ENCODE data around the gene ANXA2R.
"Not testable (repeated sequence)": the region's sequence is repeated elsewhere in the genome, so short reads cannot be mapped to it uniquely, and the experiment has no call there.

Gene ANXA2R, protein sequence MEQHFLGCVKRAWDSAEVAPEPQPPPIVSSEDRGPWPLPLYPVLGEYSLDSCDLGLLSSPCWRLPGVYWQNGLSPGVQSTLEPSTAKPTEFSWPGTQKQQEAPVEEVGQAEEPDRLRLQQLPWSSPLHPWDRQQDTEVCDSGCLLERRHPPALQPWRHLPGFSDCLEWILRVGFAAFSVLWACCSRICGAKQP

DNA sequence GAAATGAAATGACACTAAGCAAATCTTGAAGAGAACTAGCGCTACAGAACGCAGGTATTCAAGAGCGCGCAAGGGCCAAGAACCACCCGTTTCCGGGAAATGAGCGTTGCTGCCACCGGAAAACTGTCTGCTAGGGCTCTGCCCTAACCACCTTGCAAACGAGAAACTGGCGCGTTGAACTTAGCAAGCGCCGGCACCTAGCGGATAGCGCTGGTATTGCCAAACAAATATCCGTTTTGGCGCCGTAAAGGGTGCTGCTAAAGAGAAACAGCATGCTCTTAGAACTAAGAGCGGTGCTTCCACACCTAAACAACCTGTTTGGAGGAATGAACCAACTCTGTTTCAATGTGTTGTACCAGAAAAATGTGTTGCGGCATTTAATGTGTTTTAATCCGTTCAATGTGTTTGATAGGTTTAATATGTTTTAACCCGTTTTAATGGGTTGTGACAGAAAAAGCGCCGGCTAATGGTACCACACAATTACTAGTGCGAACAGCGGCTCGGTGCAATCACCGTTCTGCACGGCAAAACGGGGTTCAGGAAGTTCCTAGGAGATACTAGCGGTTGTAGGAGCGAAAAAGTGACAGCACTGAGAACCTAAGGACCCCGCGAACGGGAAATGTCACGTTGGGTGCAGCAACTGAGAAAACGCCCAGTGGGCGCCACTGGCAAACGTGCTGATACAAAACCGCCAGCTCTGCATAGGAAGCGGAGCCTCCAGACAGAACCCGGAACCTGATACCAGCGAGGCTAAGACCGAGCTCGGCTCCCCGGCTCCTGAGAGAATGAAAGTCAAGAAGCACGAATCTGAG, at the start of gene ANXA2R:
Gene ANXA2R, minus strand, starts transcription at position 33 of the 812 bp plus-strand sequence. CDS start 273 bp downstream, outside the sequence.
- peak; percentile 54 for DNase-seq (ENCODE audit: low spot score)

DNA sequence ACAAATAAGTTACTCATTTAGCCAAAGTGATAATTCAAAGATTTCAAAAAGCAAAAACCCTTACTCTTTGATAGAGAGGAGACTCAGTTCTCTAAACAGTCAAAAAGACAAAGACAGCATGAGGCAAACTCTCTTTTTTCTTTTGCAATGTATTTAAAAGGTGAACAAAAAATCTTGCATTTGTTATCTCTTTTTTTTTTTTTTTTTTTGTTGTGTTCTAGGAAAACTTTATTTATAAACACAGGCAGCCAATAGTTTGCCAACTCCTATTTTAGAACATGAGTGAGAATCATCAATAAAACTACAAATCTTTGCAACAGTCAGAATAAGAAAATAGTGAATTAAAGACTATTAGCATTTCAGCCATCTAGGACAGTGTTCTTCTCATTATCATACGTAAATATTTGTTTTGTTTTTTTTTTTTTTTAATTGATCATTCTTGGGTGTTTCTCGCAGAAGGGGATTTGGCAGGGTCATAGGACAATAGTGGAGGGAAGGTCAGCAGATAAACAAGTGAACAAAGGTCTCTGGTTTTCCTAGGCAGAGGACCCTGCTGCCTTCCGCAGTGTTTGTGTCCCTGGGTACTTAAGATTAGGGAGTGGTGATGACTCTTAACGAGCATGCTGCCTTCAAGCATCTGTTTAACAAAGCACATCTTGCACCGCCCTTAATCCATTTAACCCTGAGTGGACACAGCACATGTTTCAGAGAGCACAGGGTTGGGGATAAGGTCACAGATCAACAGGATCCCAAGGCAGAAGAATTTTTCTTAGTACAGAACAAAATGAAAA, 46.2 kb upstream of the ANXA2R start:
- not testable (repeated sequence) for DNase-seq (ENCODE audit: low spot score)

DNA sequence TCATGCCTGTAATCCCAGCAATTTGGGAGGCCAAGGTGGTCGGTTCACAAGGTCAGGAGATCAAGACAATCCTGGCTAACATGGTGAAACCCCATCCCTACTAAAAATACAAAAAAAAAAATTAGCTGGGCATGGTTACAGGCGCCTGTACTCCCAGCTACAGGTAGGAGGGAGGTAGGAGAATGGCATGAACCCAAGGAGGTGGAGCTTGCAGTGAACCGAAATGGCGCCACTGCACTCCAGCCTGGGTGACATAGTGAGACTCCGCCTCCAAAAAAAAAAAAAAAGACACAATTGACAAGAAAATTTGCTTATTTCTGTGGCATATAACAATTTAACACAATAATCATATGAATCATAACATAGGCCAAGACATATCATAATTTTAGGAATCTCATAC, 45.3 kb upstream of the ANXA2R start:
- no peak for DNase-seq (ENCODE audit: low spot score)

DNA sequence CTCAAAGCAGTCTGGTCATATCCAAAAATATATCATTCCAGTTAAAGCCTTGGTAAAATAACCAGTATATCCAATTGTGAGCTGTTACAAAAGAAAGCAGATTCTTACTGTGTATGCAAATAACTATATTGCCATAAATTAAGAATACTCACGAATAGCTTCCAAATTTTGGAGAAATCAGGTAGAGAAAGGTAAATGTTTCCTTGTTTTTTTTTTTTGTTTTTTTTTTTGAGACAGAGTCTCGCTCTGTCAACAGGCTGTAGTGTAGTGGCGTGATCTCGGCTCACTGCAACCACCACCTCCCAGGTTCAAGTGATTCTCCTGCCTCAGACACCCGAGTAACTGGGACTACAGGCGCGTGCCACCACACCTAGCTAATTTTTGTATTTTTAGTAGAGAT, 44.3 kb upstream of the ANXA2R start:
- not testable (repeated sequence) for DNase-seq (ENCODE audit: low spot score)

DNA sequence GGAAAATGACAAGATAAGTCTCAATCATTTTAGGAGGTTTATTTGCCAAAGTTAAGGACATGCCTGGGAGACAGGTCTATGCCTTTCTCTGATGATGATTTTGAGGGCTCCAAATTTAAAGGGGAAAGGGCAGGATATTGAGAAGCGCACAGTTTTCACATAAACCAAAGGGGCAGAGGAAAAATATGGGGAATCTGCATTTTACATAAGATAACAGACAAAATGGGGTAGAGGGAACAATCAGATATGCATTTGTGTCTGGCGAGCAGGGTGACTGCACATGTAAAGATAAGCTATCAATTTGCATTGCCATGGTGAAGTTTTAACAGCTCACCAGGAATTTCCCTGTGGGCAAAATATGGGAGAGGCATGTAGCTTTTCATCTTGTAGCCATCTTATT, 41.2 kb upstream of the ANXA2R start:
- DNase-seq (ENCODE audit: low spot score), result not testable (repeated sequence)

DNA sequence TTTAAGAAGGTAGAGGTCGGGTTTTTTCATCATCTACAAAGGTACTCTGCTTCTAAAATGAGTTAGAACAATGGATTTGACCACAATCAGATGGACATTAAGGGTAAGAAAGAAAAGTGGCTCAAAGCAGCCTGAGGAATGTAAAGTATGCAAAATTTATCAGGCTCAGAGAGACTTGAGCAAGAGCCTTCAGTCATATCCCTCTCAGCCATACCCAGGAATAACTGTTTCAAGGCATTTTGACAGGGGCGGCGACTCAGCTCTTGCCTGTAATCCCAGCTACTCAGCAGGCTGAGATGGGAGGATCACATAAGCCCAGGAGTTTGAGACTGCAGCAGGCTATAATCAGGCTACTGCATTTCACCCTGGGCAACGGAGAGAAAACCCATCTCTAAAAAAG, 38.8 kb upstream of the ANXA2R start:
- peak; percentile 34 for DNase-seq (ENCODE audit: low spot score)

DNA sequence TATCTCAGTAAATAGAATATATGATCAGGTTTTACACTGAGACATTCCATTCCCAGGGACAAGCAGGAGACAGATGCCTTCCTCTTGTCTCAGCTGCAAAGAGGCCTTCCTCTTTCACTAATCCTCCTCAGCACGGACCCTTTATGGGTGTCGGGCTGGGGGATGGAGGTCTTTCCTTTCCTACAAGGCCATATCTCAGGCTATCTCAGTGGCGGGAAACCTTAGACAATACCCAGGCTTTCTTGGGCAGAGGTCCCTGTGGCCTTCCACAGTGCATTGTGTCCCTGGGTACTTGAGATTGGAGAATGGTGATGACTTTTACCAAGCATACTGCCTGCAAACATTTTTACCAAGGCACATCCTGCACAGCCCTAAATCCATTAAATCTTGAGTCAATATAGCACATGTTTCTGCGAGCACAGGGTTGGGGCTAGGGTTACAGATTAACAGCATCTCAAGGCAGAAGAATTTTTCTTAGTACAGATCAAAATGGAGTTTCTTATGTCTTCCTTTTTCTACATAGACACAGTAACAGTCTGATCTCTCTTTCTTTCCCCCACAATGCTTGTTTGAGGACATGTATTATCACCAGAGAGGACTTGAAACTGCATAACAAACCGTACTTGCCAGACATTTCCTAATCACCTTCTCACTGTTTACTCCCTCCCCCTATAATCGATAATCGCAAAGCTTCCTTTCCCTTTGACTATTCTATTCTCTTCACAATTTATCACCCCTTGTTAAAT, 37.5 kb upstream of the ANXA2R start:
- not testable (repeated sequence) for DNase-seq (ENCODE audit: low spot score)

DNA sequence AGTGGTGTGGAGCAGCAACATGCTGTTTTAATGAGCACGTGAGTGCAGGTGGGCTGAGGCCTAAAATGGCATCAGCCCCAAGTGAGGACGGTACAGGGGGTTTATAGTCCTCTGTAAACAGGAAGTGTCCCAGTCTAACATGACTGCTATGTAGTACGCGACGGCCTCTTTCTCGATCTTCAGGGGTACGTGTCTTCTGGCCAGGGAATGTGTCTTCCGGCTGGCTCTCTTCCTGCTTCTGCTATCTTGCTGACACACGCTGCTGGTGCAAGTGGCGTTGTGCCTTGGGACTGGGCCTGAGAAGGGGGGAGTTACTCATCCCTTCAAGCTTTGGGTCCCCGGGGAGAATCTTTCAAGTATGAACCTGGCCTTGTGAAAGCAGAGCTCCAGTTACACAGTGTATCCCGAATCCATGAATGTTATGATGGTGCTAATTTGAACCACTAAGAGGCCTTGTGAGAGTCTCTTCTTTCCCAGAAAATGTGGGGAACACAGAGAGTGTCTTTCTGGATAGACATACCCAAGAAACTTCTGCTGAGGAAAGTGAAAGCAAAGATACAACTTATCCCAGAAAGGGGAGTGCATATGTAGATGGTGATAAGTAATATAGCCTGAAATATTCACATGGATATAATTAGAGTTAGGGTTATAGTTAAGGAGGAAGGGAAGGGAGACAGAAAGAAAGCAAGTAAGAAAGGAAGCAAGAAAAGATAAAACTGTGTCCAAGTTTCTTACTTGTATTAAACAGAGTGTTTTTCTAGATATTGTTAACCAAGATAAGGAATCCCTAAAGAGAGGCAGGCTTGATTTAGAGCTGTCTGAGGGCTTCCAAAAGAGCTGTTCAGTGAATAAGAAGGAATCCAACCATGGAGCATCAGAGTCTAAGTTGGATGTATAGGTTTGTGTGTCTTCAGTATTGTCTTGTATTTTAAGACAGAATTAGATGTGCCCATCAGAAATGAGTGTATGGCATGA, 35.5 kb upstream of the ANXA2R start:
- DNase-seq (ENCODE audit: low spot score), result no peak

DNA sequence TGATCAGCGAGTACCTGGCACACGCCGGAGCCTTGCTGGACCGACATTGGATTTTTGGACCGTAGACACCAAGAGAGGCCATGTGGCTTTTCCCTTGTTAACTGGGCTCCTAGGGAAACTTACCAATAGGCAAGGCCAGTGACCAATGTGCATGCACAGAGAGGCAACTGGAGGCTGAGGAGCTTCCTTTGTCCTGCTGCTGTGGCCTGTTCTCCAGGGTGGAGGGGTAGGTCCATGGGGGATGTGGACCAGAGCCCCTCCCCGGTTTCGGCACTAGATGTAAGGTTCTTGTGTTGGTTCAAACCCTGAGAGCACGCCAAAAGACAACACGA, 34.8 kb upstream of the ANXA2R start:
- no peak for DNase-seq (ENCODE audit: low spot score)

DNA sequence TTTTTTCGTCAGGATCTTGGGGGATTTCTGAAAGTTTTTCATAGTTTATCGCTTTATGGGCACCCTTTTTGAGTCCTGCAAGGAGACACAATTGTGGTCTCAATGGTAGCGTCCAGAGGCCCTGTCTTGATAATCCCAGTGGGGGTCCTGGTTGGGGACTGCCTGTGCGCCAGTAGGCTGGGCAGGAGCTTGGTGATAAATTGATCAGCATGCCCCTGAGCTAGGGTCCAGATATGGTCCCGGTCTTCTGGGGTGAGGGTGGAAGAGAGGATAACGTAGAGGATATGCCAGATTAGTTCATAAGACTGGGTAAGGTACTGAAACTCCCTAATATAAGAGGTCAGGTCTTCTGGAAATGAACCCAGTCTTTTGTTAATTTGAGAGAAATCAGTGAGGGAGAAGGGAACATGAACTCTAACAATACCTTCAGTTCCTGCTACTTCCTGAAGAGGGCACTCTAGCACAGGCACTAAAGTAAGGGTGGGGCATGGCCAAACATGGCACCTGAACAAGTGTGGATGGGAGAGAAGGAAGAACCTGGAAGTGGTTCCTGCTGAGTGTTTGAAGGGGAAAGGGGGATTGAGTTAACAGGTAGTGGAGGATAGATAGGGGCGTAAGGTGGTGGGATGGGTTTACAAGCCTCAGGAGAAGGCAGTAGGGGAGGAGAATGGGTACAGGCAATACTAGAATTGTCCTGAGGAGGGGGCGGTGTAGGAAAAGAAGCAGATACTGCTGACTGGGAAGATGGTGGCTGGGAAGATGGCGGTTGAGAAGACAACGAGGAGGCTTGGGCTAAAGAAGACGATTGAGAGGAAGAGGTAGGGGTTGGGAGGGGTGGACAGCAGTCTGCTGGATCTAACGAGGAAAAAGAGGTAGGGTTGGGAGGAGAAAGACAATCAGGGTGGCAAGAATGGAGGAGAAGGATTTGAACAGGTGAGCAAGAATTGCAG, 33.8 kb upstream of the ANXA2R start:
- DNase-seq (ENCODE audit: low spot score), result peak; percentile 74

DNA sequence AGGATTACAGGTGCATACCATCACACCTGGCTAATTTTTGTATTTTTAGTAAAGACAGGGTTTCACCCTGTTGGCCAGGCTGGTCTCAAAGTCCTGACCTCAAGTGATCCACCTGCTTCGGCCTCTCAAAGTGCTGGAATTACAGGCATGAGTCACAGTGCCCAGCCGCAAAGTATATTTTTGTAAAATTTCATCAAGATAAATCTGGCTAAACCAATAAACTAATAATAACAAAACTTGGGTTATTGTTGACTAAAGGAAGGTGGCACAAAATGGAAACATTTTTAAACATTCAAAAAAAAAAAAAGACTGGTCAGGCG, 29.2 kb upstream of the ANXA2R start:
- not testable (repeated sequence) for DNase-seq (ENCODE audit: low spot score)

DNA sequence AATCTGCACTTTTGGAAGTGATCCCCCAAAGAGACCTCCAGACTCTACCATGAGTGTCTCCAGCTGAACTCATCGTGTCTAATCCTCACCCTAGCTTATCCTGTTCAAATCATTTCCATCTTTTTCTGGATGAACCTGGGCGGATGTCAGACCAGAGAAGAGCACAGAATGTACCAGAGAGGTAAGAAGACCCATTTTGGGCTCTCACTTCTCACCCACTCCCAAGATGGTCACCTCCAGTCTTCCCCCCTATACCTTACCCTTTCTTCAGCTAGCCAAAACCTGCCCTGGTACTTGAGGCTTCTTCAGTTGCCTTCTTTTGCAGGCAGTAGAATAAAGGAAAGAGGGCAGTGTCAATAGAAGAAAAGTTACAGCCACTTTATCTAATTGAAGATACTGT, 27.9 kb upstream of the ANXA2R start:
- DNase-seq (ENCODE audit: low spot score), result no peak

DNA sequence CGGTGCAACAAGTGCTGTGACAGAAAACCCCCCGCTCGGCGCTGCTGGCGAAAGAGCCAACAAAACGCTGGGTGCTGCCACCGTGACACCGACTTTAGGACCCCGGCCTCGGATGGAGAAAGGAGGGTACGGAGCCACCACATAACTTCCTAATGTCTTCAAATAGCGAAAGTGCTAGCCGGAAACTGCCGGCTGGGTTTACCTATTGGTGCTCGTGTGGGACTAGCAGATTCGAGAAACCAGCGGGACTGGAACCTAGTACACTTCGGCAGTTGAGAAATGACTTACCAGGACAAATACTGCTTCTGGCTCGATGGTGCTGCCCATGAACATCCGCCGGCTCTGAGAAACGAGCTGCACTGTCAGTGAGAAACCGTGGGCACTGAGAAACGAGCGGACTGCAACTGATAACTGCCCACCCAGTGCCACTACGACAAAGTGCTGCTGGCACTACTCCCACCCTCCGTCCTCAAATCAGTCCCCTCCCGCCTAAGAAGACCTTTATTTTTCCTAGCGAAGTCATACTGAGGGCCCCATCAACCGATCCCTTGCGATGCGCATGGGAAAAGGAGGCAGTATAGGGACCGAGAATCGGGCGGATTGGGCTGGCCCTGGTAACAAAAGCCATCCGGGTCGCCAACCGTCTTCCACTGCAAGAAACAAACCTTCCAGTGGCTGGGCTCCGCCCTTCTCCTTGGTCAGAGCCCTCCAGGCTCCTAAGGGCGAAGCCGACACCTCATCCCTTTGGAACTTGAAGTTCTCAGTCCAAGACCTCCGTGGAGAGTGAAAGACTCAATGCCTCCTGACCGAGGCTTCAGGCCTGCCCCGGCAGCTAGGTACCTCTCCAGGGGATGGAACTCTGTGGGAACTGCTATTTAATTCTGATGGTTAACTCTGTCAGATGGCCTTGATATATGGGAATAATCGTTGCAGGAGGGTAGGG, 27.0 kb upstream of the ANXA2R start:
- DNase-seq (ENCODE audit: low spot score), result peak; percentile 72

DNA sequence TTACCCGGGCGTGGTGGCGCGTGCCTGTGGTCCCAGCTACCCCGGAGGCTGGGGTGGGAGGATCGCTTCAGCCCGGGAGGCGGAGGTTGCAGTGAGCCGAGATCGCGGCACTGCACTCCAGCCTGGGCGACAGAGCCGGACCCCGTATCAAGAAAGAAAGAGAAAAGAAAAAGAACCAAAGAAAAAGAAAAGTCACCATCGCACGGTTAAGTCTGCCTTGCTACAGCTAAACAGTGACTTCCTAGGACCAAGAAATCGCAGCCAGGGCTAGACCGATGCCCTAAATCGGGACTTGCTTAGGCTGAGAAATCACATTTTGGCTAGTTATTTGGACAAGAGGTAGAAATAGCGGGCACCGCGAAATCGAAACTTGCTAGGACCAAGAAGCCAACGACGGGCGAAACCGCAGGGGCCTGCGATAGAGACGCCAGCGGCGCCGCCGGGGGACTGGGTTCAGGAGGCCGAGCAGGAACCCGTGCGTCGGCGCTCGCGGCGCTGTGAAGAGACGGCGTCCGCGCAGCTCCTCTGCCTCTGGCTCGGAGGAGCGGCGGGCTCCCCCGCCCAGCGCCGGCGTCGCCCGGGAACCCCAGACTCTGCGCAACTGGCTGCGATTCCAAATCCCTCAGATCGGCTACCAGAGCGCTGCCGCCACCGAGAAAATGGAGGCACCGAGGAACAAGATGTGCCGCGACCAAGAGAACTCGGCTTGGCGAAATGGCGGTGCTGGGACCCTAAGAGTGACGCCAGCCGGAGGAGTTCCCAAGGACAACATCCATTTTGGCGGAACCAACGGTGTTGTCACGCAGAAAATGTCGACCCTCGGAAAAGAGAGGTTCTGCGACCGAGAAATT, 26.1 kb upstream of the ANXA2R start:
- DNase-seq (ENCODE audit: low spot score), result peak; percentile 35

DNA sequence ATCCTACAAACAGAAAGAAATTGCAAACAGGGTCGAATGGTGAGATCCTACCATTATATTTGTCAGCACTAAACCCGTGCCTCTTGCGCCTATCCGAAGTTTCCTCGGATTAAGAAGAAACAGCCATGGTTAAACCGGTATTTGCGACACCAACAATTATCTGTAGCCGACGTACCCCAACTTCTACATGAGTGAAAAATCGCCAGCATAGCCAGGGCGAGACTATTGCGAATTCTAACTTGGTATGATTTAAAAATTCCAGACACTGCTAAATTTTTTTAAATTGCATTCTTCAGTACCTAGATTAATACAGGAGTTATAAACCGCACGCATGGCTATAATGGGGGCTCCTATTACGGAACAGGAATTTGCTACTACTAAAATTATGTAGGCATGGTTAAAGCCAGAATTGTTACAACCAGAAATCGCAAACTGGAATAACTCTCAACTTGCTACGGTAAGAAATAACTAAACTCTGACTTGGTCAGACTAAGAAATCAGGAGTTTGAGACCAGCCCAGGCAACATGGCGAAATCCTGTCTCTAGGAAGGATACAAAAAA, 25.3 kb upstream of the ANXA2R start:
- DNase-seq (ENCODE audit: low spot score), result no peak

DNA sequence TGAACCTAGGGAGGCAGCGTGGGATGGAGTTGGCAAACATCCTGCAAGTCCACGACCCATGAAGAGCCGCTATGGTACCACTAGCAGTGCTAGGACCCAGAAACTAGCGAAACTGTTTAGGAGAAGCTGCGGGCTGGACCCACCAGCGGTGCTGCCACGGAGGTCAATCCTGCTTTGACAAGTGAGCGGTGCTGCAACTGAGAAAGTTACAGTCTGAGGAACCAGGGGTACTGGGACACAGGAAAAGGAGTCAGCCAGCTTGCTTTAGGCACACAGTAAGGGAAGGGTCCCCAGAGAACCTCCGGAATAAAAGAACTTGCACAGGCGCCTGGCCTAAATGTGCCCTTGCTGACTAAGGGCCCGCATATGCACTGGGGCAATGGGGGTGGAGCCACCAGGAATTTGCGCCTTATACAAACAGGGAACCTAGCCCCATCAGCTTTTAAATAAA, 23.6 kb upstream of the ANXA2R start:
- no peak for DNase-seq (ENCODE audit: low spot score)

DNA sequence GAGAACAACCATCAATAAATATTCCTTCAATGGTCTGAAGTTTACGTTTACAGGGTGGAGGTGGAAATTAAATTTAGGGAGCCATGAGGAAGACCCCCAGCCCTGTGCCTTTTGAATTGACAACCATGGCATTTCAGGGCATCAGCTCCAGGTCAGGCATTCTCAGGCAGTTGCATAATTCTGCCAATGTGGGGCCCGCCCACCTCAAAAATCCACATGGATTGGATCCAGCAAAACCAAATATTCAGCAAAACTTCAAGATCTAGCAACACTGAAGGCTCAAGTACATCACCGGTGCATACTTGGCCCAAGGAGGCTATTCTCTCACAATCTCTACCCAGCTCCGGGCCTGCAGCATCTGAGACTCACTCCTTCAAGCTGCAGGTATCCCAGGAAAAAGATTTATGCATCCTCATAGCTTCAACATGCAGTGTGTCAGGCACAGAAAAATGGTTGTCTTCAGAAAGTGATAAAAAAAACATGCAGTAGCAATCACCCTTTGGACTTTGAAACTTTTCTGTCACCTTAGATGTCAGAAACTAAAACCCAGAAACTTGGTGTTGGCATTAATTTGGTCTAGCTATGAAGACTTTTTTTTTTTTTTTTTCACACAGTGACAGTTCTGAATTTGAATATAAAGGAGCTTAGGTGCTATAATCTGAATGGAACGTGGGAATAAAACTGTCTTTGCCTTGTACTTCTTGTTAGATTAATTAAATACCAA, 21.4 kb upstream of the ANXA2R start:
- DNase-seq (ENCODE audit: low spot score), result no peak

All from HuH-7 (cell line).